ENCODE results near the gene GOLIM4.
A peak's percentile ranks its signal among the peaks of the same experiment; 100 is the strongest.
"Not testable (repeated sequence)": the region's sequence is repeated elsewhere in the genome, so short reads cannot be mapped to it uniquely, and the experiment has no call there.

Gene GOLIM4

GRCh38 chr3:168030577-168030976, 65.1 kb downstream of the GOLIM4 start:
- FAIRE-seq (peak; percentile 86), DNase-seq (ENCODE audit: insufficient read length, low spot score) (no peak)
- TF ChIP-seq CTCF (IDR thresholded peaks at IDR 0.05; ENCODE audit: insufficient read depth, missing control alignments): no peak

GRCh38 chr3:168029705-168030104, 66.0 kb downstream of the GOLIM4 start:
- FAIRE-seq (no peak), DNase-seq (ENCODE audit: insufficient read length, low spot score) (no peak)

GRCh38 chr3:168028086-168028485, 67.6 kb downstream of the GOLIM4 start:
- no peak for FAIRE-seq
- no peak for TF ChIP-seq CTCF (IDR thresholded peaks at IDR 0.05; ENCODE audit: insufficient read depth, missing control alignments)
- no peak for DNase-seq (ENCODE audit: insufficient read length, low spot score)

More at GRCh38 chr3:168029705-168030104, 66.0 kb downstream of the GOLIM4 start:
- no peak for TF ChIP-seq CTCF (IDR thresholded peaks at IDR 0.05; ENCODE audit: insufficient read depth, missing control alignments)

GRCh38 chr3:168026764-168027163, 69.0 kb downstream of the GOLIM4 start:
- no peak for DNase-seq (ENCODE audit: insufficient read length, low spot score)
- FAIRE-seq: no peak
- TF ChIP-seq CTCF (IDR thresholded peaks at IDR 0.05; ENCODE audit: insufficient read depth, missing control alignments): no peak

- no peak for FAIRE-seq
- TF ChIP-seq CTCF (IDR thresholded peaks at IDR 0.05; ENCODE audit: insufficient read depth, missing control alignments): no peak
- DNase-seq (ENCODE audit: insufficient read length, low spot score): no peak
Observed at GRCh38 chr3:168025076-168025475, 70.6 kb downstream of the GOLIM4 start.

GRCh38 chr3:168024537-168024941, 71.2 kb downstream of the GOLIM4 start:
- FAIRE-seq (no peak), DNase-seq (ENCODE audit: insufficient read length, low spot score) (no peak)
- TF ChIP-seq CTCF (IDR thresholded peaks at IDR 0.05; ENCODE audit: insufficient read depth, missing control alignments): no peak

- DNase-seq (ENCODE audit: insufficient read length, low spot score): no peak
- FAIRE-seq: no peak
- TF ChIP-seq CTCF (IDR thresholded peaks at IDR 0.05; ENCODE audit: insufficient read depth, missing control alignments): no peak
Observed at GRCh38 chr3:168021737-168022450, 73.8 kb downstream of the GOLIM4 start.

- FAIRE-seq; DNase-seq (ENCODE audit: insufficient read length, low spot score): not testable (repeated sequence)
Observed at GRCh38 chr3:168011280-168011679, 84.4 kb downstream of the GOLIM4 start.

All from D721Med (cell line).